Vagina (tissue), 2 donors: ENCODE data around the gene CPZ.

Experiments
- POLR2A ChIP-seq, 2 donors: fragments of 450-650 bp; IDR thresholded peaks; one replicate each; pipeline ENCODE4 v1.6.1; 2017; ENCODE audit warnings: antibody characterized with exemption in 2 of 2, mild to moderate bottlenecking in 2 of 2, moderate library complexity in 2 of 2
- POLR2AphosphoS5 ChIP-seq, 2 donors: sonication (generic); formaldehyde crosslinking; IDR thresholded peaks; one replicate each; pipeline ENCODE4 v1.9.0; 2017; ENCODE audit warnings: antibody characterized with exemption in 2 of 2, mild to moderate bottlenecking in 2 of 2, low read depth in 1 of 2; ENCODE audit not compliant: insufficient read depth in 1 of 2
- TF ChIP-seq, protein P1 (sequence below), 3 experiments: fragments of 450-650 bp in 2 of 3; fragments of 200-600 bp in 1 of 3; sonication (generic) in 1 of 3; IDR thresholded peaks; one replicate each; pipeline ENCODE4 v1.5.1; 2017 to 2019; ENCODE audit warnings: antibody characterized with exemption in 3 of 3, mild to moderate bottlenecking in 2 of 3, moderate library complexity in 2 of 3

DNA sequence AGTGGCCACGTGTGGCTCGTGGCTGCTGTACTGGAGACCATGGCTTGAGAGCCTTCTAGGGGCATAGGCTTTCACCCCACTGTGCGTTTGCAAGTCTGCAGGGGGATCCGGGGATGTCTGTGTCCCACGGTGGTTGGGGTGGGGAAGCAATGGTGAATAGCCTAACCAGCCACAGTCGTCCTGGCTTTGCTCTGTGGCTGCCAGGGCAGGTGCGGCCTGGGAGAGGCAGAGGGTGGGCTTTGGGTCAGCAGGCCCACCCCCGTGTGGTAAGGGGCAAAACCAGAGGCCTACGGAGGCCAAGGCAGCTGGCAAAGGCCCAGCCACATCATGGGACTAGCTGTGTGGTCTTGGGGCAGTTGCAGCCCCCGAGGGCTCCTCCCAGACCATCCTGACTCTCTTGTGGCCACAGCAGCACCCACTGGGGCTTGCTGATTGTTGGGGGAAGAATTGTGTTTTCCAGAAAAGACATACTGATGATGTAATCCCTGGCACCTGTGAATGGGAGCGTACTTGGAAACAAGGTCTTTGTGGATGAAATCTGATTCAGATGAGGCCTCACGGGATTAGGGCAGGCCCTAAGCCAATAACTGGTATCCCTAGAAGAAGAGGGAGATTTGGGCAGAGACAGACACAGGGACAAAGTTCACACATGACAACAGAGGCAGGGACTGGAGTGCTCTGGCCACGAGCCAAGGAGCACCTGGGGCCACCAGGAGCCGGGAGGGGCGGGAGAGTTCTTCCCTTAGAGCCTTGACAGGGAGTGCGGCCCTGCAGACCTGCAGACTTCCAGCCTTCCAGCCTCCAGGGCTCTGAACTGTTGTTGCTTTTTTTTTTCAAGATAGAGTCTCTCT lies 2.9 kb downstream of the CPZ start:
- TF ChIP-seq, protein P1, sequence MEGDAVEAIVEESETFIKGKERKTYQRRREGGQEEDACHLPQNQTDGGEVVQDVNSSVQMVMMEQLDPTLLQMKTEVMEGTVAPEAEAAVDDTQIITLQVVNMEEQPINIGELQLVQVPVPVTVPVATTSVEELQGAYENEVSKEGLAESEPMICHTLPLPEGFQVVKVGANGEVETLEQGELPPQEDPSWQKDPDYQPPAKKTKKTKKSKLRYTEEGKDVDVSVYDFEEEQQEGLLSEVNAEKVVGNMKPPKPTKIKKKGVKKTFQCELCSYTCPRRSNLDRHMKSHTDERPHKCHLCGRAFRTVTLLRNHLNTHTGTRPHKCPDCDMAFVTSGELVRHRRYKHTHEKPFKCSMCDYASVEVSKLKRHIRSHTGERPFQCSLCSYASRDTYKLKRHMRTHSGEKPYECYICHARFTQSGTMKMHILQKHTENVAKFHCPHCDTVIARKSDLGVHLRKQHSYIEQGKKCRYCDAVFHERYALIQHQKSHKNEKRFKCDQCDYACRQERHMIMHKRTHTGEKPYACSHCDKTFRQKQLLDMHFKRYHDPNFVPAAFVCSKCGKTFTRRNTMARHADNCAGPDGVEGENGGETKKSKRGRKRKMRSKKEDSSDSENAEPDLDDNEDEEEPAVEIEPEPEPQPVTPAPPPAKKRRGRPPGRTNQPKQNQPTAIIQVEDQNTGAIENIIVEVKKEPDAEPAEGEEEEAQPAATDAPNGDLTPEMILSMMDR (IDR thresholded peaks at IDR 0.05), result no peak
- TF ChIP-seq POLR2AphosphoS5 (IDR thresholded peaks at IDR 0.05; ENCODE audit: insufficient read depth in 1 of 2, low read depth in 1 of 2) (no peak), POLR2A (IDR thresholded peaks at IDR 0.05) (no peak)
